HEK293 (cell line): ENCODE results near the gene TRAF7.
"Not testable (repeated sequence)": the region's sequence is repeated elsewhere in the genome, so short reads cannot be mapped to it uniquely, and the experiment has no call there.

Experiments used
- HOXD13 ChIP-seq: sonication (generic); formaldehyde crosslinking; IDR thresholded peaks from 2 replicates; pipeline ENCODE4 v1.8.0; 2022; ENCODE audit warnings: missing genetic modification reagents, borderline replicate concordance
- MEIS1 ChIP-seq: sonication (generic); formaldehyde crosslinking; IDR thresholded peaks from 2 replicates; pipeline ENCODE4 v1.8.1; 2022; ENCODE audit warnings: missing genetic modification reagents, mild to moderate bottlenecking, borderline replicate concordance
- SP2 ChIP-seq: fragments of 450-650 bp; formaldehyde crosslinking; IDR thresholded peaks from 2 replicates; pipeline ENCODE4 v1.5.1; 2016; ENCODE audit warnings: missing biosample characterization, missing genetic modification characterization
- ZFHX2 ChIP-seq: fragments of 450-650 bp; formaldehyde crosslinking; conservative IDR thresholded peaks from 2 replicates; pipeline ENCODE4 v1.5.1; 2016; ENCODE audit warnings: missing biosample characterization, missing genetic modification characterization
- ZNF629 ChIP-seq: fragments of 450-650 bp; formaldehyde crosslinking; IDR thresholded peaks from 2 replicates; pipeline ENCODE4 v1.5.1; 2017; ENCODE audit warnings: missing biosample characterization, missing genetic modification characterization
- ZNF792 ChIP-seq: fragments of 450-650 bp; formaldehyde crosslinking; IDR thresholded peaks from 2 replicates; pipeline ENCODE4 v1.5.1; 2016; ENCODE audit warnings: missing biosample characterization, missing genetic modification characterization
- TF ChIP-seq, protein P1 (sequence below): fragments of 450-650 bp; formaldehyde crosslinking; IDR thresholded peaks from 2 replicates; pipeline ENCODE4 v1.5.1; 2016; ENCODE audit warnings: missing biosample characterization, missing genetic modification characterization
- TF ChIP-seq, protein P2 (sequence below): sonication (generic); formaldehyde crosslinking; IDR thresholded peaks from 2 replicates; pipeline ENCODE4 v1.8.1; 2022; ENCODE audit warnings: mild to moderate bottlenecking, moderate library complexity, missing genetic modification reagents
- TF ChIP-seq, protein P3 (sequence below): fragments of 450-650 bp; formaldehyde crosslinking; IDR thresholded peaks from 2 replicates; pipeline ENCODE4 v1.5.1; 2016; ENCODE audit warnings: missing biosample characterization, missing genetic modification characterization
- TF ChIP-seq, protein P4 (sequence below): IDR thresholded peaks from 2 replicates; pipeline ENCODE4 v1.6.1; 2011; ENCODE audit warnings: mild to moderate bottlenecking, low read depth, low read length, borderline replicate concordance

DNA sequence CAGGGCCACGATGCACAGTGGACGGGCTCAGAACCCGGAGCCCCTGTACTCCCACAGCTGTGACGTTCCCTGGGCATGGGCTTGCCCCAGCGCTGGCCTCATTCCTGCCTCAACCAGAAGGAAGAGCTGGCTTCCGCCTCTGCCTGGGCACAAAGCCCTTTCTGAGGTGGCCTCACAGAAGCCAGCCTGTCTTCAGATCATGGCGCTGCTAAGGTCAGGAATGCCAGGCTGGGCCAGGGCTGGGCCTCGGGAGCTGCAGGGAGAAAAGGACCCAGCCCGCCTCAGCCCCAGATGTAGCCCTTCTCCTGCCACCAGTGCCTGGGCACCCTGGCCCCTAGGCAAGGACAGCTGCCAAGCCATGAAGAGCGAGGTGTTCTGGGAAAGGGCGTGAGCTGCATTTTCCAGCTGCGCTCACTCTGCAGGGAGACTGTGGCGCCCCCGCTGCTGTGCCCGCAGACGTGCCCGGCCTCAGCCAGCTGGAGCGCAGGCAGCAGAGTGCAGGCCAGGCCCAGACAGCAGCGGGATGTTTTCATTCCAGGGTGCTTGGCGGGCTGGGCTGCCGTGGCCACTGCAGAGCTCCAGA is 29.3 kb upstream of the TRAF7 start:
- TF ChIP-seq, protein P1, sequence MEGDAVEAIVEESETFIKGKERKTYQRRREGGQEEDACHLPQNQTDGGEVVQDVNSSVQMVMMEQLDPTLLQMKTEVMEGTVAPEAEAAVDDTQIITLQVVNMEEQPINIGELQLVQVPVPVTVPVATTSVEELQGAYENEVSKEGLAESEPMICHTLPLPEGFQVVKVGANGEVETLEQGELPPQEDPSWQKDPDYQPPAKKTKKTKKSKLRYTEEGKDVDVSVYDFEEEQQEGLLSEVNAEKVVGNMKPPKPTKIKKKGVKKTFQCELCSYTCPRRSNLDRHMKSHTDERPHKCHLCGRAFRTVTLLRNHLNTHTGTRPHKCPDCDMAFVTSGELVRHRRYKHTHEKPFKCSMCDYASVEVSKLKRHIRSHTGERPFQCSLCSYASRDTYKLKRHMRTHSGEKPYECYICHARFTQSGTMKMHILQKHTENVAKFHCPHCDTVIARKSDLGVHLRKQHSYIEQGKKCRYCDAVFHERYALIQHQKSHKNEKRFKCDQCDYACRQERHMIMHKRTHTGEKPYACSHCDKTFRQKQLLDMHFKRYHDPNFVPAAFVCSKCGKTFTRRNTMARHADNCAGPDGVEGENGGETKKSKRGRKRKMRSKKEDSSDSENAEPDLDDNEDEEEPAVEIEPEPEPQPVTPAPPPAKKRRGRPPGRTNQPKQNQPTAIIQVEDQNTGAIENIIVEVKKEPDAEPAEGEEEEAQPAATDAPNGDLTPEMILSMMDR = not testable (repeated sequence)
- TF ChIP-seq, protein P2, sequence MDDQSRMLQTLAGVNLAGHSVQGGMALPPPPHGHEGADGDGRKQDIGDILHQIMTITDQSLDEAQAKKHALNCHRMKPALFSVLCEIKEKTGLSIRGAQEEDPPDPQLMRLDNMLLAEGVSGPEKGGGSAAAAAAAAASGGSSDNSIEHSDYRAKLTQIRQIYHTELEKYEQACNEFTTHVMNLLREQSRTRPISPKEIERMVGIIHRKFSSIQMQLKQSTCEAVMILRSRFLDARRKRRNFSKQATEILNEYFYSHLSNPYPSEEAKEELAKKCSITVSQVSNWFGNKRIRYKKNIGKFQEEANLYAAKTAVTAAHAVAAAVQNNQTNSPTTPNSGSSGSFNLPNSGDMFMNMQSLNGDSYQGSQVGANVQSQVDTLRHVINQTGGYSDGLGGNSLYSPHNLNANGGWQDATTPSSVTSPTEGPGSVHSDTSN (CRISPR knock-in tag) = not testable (repeated sequence)
- not testable (repeated sequence) for TF ChIP-seq ZFHX2 (tag by site-specific recombination); HOXD13 (CRISPR knock-in tag); MEIS1 (CRISPR knock-in tag); ZNF792; ZNF629 (tag by site-specific recombination); SP2 (tag by site-specific recombination)
- TF ChIP-seq, protein P3, sequence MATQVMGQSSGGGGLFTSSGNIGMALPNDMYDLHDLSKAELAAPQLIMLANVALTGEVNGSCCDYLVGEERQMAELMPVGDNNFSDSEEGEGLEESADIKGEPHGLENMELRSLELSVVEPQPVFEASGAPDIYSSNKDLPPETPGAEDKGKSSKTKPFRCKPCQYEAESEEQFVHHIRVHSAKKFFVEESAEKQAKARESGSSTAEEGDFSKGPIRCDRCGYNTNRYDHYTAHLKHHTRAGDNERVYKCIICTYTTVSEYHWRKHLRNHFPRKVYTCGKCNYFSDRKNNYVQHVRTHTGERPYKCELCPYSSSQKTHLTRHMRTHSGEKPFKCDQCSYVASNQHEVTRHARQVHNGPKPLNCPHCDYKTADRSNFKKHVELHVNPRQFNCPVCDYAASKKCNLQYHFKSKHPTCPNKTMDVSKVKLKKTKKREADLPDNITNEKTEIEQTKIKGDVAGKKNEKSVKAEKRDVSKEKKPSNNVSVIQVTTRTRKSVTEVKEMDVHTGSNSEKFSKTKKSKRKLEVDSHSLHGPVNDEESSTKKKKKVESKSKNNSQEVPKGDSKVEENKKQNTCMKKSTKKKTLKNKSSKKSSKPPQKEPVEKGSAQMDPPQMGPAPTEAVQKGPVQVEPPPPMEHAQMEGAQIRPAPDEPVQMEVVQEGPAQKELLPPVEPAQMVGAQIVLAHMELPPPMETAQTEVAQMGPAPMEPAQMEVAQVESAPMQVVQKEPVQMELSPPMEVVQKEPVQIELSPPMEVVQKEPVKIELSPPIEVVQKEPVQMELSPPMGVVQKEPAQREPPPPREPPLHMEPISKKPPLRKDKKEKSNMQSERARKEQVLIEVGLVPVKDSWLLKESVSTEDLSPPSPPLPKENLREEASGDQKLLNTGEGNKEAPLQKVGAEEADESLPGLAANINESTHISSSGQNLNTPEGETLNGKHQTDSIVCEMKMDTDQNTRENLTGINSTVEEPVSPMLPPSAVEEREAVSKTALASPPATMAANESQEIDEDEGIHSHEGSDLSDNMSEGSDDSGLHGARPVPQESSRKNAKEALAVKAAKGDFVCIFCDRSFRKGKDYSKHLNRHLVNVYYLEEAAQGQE (tag by site-specific recombination) = not testable (repeated sequence)
- TF ChIP-seq, protein P4, sequence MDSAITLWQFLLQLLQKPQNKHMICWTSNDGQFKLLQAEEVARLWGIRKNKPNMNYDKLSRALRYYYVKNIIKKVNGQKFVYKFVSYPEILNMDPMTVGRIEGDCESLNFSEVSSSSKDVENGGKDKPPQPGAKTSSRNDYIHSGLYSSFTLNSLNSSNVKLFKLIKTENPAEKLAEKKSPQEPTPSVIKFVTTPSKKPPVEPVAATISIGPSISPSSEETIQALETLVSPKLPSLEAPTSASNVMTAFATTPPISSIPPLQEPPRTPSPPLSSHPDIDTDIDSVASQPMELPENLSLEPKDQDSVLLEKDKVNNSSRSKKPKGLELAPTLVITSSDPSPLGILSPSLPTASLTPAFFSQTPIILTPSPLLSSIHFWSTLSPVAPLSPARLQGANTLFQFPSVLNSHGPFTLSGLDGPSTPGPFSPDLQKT = not testable (repeated sequence)
